Jurkat, Clone E6-1 (cell line): ENCODE measurements around the gene POC1B.

Experiments used
- DNase-seq: peaks from one replicate; pipeline ENCODE4 v3.0.0-alpha.2; 2011; ENCODE audit warnings: low read depth, low spot score
- H3K4me3 ChIP-seq: 2 replicates; pipeline ENCODE4 v1.5.1; 2011; ENCODE audit warnings: mild to moderate bottlenecking, low read length, control low read depth, moderate library complexity

Gene POC1B

GRCh38 chr12:89504560-89505346 is 21.1 kb downstream of the POC1B start:
- DNase-seq, result no peak
- no peak overlapping the region for H3K4me3 ChIP-seq

DNA sequence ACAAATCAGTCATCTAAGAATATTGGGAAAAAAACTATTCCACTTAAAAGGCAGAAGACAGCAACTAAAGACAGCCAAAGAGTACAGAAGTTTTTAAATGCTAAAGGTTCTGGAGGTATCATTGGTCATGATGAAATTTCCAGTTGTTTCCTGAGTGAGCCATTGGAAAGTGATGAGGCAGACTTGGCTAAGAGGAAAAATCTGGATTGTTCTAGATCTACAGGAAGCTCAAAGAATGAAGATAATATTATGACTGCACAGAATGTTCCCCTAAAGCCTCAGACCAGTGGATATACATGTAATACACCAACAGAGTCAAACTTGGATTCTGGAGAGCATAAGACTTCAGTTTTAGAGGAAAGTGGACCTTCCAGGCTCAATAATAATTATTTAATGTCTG is 24.1 kb downstream of the POC1B start:
- no peak overlapping the region for H3K4me3 ChIP-seq
- DNase-seq, result no peak

DNA sequence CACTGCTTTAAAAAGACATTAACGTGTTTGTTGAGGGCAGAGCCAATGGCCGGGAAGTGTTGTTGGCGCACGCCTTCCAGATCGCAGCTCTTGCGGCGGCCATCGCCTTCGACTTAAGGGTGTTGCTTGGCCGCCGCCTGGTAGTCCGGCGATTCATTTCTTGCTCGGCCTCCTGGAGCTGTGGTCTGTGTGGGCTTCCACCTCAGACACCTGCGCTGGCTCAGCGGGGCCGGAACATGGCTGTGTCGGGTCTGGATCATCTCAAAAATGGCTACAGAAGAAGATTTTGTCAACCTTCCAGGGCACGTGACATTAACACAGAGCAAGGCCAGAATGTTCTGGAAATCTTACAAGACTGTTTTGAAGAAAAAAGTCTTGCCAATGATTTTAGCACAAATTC is 26.0 kb downstream of the POC1B start:
- no peak overlapping the region for H3K4me3 ChIP-seq
- DNase-seq, result no peak

DNA sequence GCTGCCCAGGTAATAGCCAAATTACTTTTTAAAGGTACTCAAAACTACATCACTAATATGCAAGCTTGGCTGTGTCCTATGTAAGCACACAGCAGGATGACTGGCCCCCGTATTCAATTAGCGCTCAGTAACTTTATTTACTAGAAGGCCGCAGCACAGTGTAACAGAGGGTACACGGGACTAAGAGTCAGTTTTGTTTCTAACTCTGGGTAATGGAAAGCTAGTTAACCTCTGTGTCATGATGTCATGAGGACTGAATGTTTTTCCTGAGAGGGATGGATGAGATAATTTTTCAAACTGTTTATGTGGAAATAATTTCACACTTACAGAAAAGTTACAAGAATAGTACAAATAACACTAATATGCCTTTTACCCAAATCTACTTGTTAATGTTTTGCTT is 28.4 kb downstream of the POC1B start:
- DNase-seq, result no peak
- no peak overlapping the region for H3K4me3 ChIP-seq

GRCh38 chr12:89497005-89497404 is 28.8 kb downstream of the POC1B start:
- no peak overlapping the region for H3K4me3 ChIP-seq
- DNase-seq, result no peak

GRCh38 chr12:89494411-89495231 is 31.2 kb downstream of the POC1B start:
- no peak for DNase-seq
- no peak overlapping the region for H3K4me3 ChIP-seq

DNA sequence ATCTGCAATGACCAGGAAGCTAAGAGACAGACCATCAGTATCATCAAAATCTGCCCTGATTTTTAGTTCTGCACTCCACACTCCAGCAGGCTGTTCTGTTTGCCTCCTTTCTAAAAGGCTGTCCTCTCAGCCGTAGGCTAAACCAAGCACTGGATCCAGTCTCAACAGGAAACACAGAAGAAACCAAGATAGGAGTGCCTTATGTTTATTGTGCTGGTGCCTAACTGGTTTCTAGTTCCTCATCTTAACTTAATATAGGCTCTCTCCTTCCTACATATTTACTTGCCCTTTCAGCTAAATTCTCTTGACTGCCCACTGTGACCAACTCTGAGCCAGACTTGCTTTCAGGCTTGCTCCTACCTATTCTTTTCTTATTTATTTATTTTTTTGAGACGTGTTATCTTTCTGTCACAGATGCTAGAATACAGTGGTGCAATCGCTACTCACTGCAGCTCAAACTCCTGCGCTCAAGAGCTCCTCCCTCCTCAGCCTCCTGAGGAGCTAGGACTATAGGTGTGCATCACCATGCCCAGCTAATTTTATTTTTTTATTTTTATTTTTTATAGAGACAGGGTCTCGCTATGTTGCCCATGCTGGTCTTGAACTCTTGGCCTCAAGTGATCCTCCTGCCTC is 32.1 kb downstream of the POC1B start:
- H3K4me3 ChIP-seq, result no peak overlapping the region
- DNase-seq, result no peak

DNA sequence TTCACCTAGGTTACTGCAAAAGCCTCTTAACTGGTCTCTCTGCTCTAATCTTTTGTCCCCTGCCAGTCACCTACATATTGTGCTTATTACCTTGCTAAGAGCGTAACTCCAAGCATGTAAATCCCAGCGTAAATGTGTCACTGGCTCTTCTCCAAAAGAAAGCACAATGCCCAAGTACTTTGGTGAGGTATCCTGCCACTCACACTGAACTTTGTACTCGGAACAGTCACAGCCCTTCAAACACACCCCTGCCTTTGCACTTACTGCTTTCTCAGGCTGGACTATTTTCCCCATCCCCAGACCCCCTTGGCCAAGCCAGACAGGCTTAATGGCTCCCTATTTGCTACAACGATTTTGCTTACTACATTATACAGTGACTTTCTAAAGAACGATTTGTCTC is 33.0 kb downstream of the POC1B start:
- H3K4me3 ChIP-seq, result no peak overlapping the region
- DNase-seq, result no peak

DNA sequence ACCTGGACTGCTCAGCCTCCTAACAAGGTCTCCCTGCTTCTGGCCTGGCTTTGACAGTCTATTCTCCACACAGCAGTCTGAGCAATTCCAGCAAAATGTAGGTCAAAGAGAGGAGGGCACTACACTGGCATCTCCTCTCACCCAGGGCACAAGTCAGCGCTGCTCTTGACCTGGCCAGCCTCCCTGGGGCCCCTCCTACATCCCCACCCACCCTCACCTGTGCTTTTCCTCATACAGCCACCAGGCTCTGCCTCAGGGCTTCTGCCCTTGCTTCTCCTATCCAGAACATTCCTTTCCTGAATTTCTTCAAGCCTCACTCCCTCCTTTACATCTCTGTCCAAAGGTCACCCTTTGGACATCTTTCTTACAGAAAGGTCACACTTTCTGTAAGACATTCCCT is 34.9 kb downstream of the POC1B start:
- no peak for DNase-seq
- no peak overlapping the region for H3K4me3 ChIP-seq

GRCh38 chr12:89486264-89486663 is 39.6 kb downstream of the POC1B start:
- H3K4me3 ChIP-seq, result no peak overlapping the region
- DNase-seq, result no peak

DNA sequence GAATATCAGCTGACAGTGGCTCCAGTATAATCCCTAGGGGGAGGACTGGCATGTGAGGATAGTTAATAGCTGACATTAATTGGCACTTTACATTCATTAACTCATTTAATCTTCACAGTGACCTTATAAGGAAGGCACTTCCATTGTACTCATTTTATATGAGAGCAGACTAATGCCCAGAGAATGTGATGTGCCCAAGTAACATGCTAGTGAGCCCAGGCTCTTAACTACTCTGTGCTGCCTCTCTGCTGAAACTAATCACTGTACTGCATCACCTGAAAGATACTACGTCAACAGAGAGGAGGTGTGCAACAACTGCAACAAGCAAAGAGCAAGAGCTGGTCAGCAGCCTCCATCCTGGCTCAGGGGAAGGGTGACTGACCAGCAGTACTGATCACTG is 41.4 kb downstream of the POC1B start:
- DNase-seq, result no peak

GRCh38 chr12:89481213-89481914 is 44.5 kb downstream of the POC1B start:
- no peak for DNase-seq
- H3K4me3 ChIP-seq, result no peak overlapping the region

More for the DNA sequence above, 41.4 kb downstream of the POC1B start:
- no peak overlapping the region for H3K4me3 ChIP-seq

DNA sequence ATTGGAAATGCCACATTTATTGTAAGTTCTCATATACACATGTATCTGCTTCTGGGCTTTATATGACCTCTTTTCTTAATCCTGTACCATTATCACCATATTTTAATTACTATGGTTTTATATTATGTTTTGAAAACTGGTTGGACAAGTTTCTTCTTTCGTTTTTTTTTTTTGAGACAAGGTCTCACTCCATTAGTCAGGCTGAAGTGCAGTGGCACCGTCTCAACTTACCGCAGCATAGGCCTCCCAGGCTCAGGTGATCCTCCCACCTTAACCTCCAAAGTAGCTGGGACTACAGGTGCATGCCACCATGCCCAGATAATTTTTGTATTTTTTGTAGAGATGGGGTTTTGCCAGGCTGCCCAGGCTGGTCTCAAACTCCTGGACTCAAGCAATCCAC is 45.9 kb downstream of the POC1B start:
- DNase-seq, result no peak
- no peak overlapping the region for H3K4me3 ChIP-seq

- DNase-seq, result no peak
- H3K4me3 ChIP-seq, result no peak overlapping the region
These were observed 48.1 kb downstream of the POC1B start for GRCh38 chr12:89477633-89478279.

DNA sequence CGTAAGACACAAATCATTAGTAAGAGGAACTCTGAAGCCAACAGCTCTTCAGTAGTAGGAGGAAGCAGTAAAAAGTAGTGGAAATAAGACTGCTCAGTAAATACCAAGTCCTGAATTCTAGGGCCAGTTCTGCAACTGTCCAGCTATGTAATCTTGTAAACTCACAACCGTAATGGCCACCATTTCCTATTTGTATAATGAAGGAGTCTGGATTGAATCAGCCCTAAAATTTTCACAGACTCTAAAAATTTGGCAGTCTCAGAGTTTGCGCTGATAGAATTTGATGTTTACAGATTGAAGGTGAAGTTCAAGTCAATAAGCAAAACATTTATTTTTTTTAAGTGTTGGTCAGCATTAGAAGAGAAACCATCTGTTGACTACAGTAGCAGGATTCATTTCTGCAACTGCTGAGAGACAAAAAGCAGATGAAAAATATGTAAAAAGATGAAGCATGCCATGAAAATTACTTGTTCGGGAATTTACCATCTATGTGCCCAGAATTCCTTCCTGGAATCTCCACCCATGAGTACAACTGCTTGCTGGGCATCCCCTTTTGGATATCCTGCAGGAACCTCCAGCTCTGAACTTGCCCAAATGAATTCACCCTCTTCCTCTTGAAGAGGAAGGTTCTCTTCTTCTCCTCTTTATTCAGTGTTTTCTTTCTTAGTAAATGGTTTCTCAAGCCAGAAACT is 48.8 kb downstream of the POC1B start:
- no peak overlapping the region for H3K4me3 ChIP-seq
- DNase-seq, result no peak

- no peak overlapping the region for H3K4me3 ChIP-seq
- no peak for DNase-seq
These were observed 49.6 kb downstream of the POC1B start for GRCh38 chr12:89476232-89476631.

DNA sequence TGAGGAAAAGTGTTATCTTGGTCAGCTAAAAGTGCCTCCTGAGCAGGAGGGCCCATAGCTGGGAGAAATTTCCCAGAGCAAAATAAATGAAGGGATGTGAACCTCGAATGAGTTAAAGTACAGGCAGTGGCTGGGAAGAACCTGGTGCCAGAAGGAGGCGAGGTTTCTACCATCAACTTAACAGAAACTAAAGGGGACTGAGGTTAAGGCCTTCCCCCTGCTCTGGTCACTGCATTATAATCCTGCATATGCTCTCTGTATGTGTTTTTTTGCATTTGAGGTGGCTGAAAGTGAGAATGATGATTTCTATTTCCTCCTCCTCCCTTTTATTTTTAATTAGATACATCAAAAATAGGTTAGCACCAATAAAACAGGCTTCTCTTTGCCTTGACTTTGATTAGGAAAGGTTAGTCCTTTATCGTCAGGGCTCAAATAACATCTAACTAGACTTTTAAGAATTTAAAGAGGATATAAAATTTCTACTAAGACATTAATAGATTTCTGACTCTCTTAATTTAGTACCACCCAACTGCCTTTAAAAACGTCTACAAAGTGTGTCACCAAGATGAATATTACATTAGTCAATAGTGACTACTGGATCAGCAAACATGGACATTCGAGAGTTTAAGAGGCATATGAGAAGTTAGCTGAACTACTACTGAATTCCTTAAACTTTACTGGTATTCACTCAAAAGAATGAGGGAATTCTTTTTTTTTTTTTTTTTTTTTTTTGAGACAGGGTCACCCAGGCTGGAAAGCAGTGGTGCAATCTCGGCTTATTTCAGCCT is 50.5 kb downstream of the POC1B start:
- H3K4me3 ChIP-seq, result no peak overlapping the region
- DNase-seq, result no peak

- DNase-seq, result no peak
- H3K4me3 ChIP-seq, result no peak overlapping the region
These were observed 51.2 kb downstream of the POC1B start for GRCh38 chr12:89474615-89475014.
